RWPE1 (cell line): ENCODE measurements around the gene EXOSC3.
A peak's percentile ranks its signal among the peaks of the same experiment; 100 is the strongest.
"Not testable (repeated sequence)": the region's sequence is repeated elsewhere in the genome, so short reads cannot be mapped to it uniquely, and the experiment has no call there.

Experiments used
- CTCF ChIA-PET: fragments of 350-600 bp; sonication (Branson Sonifier 250); formaldehyde crosslinking; extraction: SDS; loops from one replicate; lab custom pipeline; 2021; lab: Yijun Ruan, JAX
- POLR2A ChIA-PET: fragments of 400-600 bp; formaldehyde crosslinking; extraction: SDS; loops from one replicate; lab custom pipeline; 2020; ENCODE audit warnings: antibody characterized with exemption; ENCODE audit not compliant: low non-redundant PET; lab: Yijun Ruan, JAX
- DNase-seq: peaks from one replicate; pipeline ENCODE4 v3.0.0; 2012; ENCODE audit warnings: low spot score
- H3K27ac ChIP-seq: fragments of 450-650 bp; 2 replicates; pipeline ENCODE4 v1.5.1; 2017
- TF ChIP-seq, protein P1 (sequence below): fragments of 450-650 bp; conservative IDR thresholded peaks from 2 replicates; pipeline ENCODE4 v1.5.1; 2017; ENCODE audit warnings: low read depth, mild to moderate bottlenecking

Gene EXOSC3

GRCh38 chr9:37784616-37785483, at the start of gene EXOSC3:
Gene EXOSC3, minus strand, starts transcription at chr9:37785064. Its CDS starts 20 bp downstream, at chr9:37785044.
- ChIA-PET POLR2A (interaction anchor here (0.6 to 0.9 kb wide), 3 partner anchors 11 to 15 kb away, joined by 3 read pairs; no protein-coding TSS in a partner anchor), CTCF (interaction anchor here (0.5 kb wide), 1 partner anchor 1365 kb away, joined by 4 read pairs; no protein-coding TSS in a partner anchor)
- TF ChIP-seq, protein P1, sequence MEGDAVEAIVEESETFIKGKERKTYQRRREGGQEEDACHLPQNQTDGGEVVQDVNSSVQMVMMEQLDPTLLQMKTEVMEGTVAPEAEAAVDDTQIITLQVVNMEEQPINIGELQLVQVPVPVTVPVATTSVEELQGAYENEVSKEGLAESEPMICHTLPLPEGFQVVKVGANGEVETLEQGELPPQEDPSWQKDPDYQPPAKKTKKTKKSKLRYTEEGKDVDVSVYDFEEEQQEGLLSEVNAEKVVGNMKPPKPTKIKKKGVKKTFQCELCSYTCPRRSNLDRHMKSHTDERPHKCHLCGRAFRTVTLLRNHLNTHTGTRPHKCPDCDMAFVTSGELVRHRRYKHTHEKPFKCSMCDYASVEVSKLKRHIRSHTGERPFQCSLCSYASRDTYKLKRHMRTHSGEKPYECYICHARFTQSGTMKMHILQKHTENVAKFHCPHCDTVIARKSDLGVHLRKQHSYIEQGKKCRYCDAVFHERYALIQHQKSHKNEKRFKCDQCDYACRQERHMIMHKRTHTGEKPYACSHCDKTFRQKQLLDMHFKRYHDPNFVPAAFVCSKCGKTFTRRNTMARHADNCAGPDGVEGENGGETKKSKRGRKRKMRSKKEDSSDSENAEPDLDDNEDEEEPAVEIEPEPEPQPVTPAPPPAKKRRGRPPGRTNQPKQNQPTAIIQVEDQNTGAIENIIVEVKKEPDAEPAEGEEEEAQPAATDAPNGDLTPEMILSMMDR = no peak
- peak within 1 kb of the TSS; percentile 80 for H3K27ac ChIP-seq
- peak; percentile 86 for DNase-seq

GRCh38 chr9:37827483-37828165, 42.8 kb upstream of the EXOSC3 start:
- H3K27ac ChIP-seq = no peak overlapping the region
- CTCF ChIA-PET = no interaction called here

DNA sequence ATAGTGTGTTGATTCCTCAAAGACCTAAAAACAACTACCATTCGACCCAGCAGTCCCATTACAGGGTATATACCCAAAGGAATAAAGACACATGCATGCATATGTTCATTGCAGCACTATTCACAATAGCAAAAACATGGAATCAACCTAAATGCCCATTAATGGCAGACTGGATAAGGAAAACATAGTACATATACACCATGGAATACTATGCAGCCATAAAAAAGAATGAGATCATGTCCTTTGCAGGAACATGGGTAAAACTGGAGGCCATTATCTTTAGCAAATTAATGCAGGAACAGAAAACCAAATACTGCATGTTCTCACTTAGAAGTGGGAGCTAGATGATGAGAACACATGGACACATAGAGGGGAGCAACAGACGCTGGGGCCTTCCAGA, 40.3 kb upstream of the EXOSC3 start:
- DNase-seq, CTCF ChIA-PET, H3K27ac ChIP-seq, POLR2A ChIA-PET: not testable (repeated sequence)

More at GRCh38 chr9:37827483-37828165, 42.8 kb upstream of the EXOSC3 start:
- TF ChIP-seq, protein P1 = no peak
- no peak for DNase-seq
- POLR2A ChIA-PET = no interaction called here

DNA sequence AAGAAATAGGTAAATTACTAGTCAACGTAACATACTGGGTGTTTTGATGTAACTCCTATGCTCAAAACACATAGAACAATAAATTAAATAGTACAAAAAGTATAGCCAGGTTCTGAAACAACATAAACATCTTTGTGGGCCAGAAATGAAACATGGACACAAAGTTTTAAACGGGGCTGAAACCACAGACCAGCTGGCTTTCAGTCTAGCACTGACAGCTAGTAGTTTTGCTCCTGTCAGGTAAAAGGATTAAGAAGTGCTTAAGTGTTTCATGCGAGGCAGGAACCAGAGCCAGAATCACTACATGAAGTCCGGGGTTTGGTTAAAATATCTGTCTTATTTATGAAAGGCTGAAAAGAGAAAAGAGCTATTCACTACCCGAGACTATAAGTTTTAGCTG, 35.3 kb upstream of the EXOSC3 start:
- CTCF ChIA-PET = interaction anchor here (0.6 kb wide), 2 partner anchors 18 to 1004 kb away, joined by 3 to 5 read pairs; no protein-coding TSS in a partner anchor

DNA sequence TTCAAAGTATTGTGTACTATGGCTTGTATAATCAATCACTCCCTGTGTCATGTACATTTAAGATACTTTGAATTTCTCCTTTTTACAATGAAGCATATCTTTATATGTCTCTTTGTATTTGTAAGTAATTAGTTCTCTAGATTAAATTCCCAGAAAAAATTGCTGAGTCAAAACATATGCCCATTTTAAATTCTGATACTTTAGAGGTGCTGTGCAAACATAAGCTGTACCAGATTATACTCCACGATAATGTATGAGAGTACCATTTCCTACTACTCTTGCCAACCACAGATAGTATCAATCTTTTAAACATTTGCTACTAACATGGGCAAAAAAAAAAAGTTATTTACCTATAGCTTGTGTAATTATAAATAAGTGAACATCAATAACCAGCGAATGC, 34.0 kb upstream of the EXOSC3 start:
- POLR2A ChIA-PET = no interaction called here

More for the DNA sequence above, 35.3 kb upstream of the EXOSC3 start:
- TF ChIP-seq, protein P1 = no peak
- no peak overlapping the region for H3K27ac ChIP-seq
- POLR2A ChIA-PET = no interaction called here
- DNase-seq = no peak

GRCh38 chr9:37812773-37813379, 28.0 kb upstream of the EXOSC3 start:
- ChIA-PET CTCF (no interaction called here), POLR2A (no interaction called here)
- TF ChIP-seq, protein P1 = no peak
- DNase-seq = no peak
- no peak overlapping the region for H3K27ac ChIP-seq

More for the DNA sequence above, 34.0 kb upstream of the EXOSC3 start:
- no peak overlapping the region for H3K27ac ChIP-seq
- no peak for DNase-seq
- TF ChIP-seq, protein P1 = no peak
- CTCF ChIA-PET = interaction anchor here (0.7 to 0.8 kb wide), 2 partner anchors 86 to 448 kb away, joined by 3 read pairs; no protein-coding TSS in a partner anchor
